PC-3 (cell line): ENCODE data around the gene TMEM63B. TPM values are rescaled to one million over a fixed set of nuclear protein-coding genes. Genes with fewer than 3 reads are reported as not detected.

Source experiments
- ATAC-seq: fragments of 200-7000 bp; cut with Tn5 transposase; 2 replicates; pipeline ENCODE4 v1.9.1; 2020; ENCODE audit warnings: mild to moderate bottlenecking, moderate library complexity
- BruUV-seq: library from RNA; stranded (reverse); fragments of 400-500 nt; replicated peaks from 2 replicates; lab custom pipeline; 2021; lab: Mats Ljungman, UMichigan
- CTCF ChIA-PET: fragments of 300-600 bp; sonication (Branson Sonifier 250); formaldehyde crosslinking; loops from one replicate; lab custom pipeline; 2022; ENCODE audit warnings: antibody characterized with exemption; lab: Charles Lee
- POLR2A ChIA-PET: fragments of 300-600 bp; sonication (Branson Sonifier 250); formaldehyde crosslinking; loops from one replicate; lab custom pipeline; 2022; ENCODE audit warnings: antibody characterized with exemption; ENCODE audit not compliant: unreplicated experiment; lab: Charles Lee
- DNase-seq: peaks from one replicate; pipeline ENCODE4 v3.0.0-alpha.2; 2015
- H2AFZ ChIP-seq: fragments of 300-600 bp; sonication (generic); 2 replicates; pipeline ENCODE4 v1.6.0; 2016; ENCODE audit warnings: antibody characterized with exemption, low read length
- H3F3A ChIP-seq: fragments of 300-600 bp; sonication (generic); one replicate; pipeline ENCODE4 v1.6.0; 2017; ENCODE audit warnings: antibody characterized with exemption, low read length, control low read depth, mild to moderate bottlenecking; ENCODE audit not compliant: unreplicated experiment
- H3K27ac ChIP-seq: fragments of 300-600 bp; sonication (generic); 2 replicates; pipeline ENCODE4 v1.5.1; 2016; ENCODE audit warnings: mild to moderate bottlenecking, low read length
- H3K27me3 ChIP-seq: fragments of 300-600 bp; sonication (generic); 2 replicates; pipeline ENCODE4 v1.6.1; 2016; ENCODE audit warnings: low read length, mixed read lengths
- H3K36me3 ChIP-seq: fragments of 300-600 bp; sonication (generic); 2 replicates; pipeline ENCODE4 v1.6.1; 2016; ENCODE audit warnings: low read depth, mixed run types, low read length, mixed read lengths
- H3K4me1 ChIP-seq: fragments of 300-600 bp; sonication (generic); 2 replicates; pipeline ENCODE4 v1.5.1; 2016; ENCODE audit warnings: low read length; ENCODE audit not compliant: insufficient read depth
- H3K4me2 ChIP-seq: fragments of 300-600 bp; sonication (generic); 2 replicates; pipeline ENCODE4 v1.6.0; 2016; ENCODE audit warnings: low read length
- H3K4me3 ChIP-seq: fragments of 300-600 bp; sonication (generic); 2 replicates; pipeline ENCODE4 v1.5.1; 2016; ENCODE audit warnings: mild to moderate bottlenecking, low read length, mixed read lengths
- H3K79me2 ChIP-seq: fragments of 300-600 bp; sonication (generic); 2 replicates; pipeline ENCODE4 v1.6.1; 2017; ENCODE audit warnings: low read length, mixed read lengths
- H3K9ac ChIP-seq: fragments of 300-600 bp; sonication (generic); 2 replicates; pipeline ENCODE4 v1.6.0; 2016; ENCODE audit warnings: mild to moderate bottlenecking, low read length
- H3K9me2 ChIP-seq: fragments of 300-600 bp; sonication (generic); replicated peaks from 2 replicates; pipeline ENCODE4 v1.6.1; 2016; ENCODE audit warnings: mixed run types, low read length, mixed read lengths
- H3K9me3 ChIP-seq: fragments of 300-600 bp; sonication (generic); 2 replicates; pipeline ENCODE4 v1.6.1; 2016; ENCODE audit warnings: low read length, mixed read lengths
- H4K20me1 ChIP-seq: fragments of 300-600 bp; sonication (generic); 2 replicates; pipeline ENCODE4 v1.6.1; 2016; ENCODE audit warnings: low read length, mixed read lengths
- CTCF ChIP-seq: fragments of 300-600 bp; sonication (generic); conservative IDR thresholded peaks from 2 replicates; pipeline ENCODE4 v1.5.1; 2017; ENCODE audit warnings: antibody characterized with exemption, low read depth, mild to moderate bottlenecking, low read length
- EZH2 ChIP-seq: fragments of 300-600 bp; sonication (generic); IDR thresholded peaks from one replicate; pipeline ENCODE4 v1.6.1; 2017; ENCODE audit warnings: antibody characterized with exemption, mild to moderate bottlenecking, low read length; ENCODE audit not compliant: unreplicated experiment
- EZH2phosphoT487 ChIP-seq: fragments of 300-600 bp; sonication (generic); IDR thresholded peaks from 2 replicates; pipeline ENCODE4 v1.6.1; 2018; ENCODE audit warnings: mild to moderate bottlenecking, antibody characterized with exemption, low read length, borderline replicate concordance
- intact Hi-C: fragments of 100-400 bp; cut with micrococcal nuclease; formaldehyde crosslinking; loops from 2 replicates; pipeline ENCODE4 v1.9.0; 2023
- total RNA-seq: library from RNA; depleted of rRNA; stranded (reverse); fragments of >200 nt; gene quantifications from 2 replicates; pipeline ENCODE4 v1.2.3, GENCODE V29; 2014

The TMEM63B gene
- total RNA-seq, 1 experiment from 2014 or later, result 23.6 TPM

DNA sequence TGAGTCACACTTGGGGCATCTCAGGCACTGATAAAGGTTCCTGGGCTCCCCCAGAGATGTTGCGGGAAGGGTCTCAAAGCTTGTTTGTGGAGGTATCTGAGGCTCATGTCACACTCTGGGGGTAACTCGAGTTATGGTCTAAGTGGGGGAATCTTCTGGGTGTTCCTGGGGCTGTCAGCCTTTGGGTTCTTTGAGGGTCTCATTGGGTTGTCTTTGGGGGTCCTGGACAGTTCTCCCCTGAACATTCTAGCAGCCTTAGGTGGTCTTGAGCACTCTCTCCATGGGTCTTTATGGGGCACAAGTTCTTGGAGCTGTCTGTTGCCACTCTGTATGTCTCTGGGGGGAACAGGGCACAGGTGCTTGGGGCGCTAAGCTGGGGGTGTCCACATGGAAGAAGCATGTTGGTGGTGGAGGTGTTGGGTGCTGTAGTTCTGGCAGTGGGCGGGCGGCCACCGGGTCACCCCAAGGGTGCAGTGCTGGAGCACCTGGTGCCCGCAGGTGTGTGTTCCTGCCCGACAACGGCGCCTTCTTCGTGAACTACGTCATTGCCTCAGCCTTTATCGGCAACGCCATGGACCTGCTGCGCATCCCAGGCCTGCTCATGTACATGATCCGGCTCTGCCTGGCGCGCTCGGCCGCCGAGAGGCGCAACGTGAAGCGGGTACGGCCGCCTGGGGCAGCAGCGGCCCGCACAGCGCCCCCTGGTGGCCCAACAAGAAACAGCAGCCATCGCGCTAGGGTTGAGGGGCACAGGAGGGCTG, 24.2 kb downstream of the TMEM63B start:
- H3K27me3 ChIP-seq, result no peaks in the 10 kb centered on the region
- no peaks in the 10 kb centered on the region for H3F3A ChIP-seq
- no peaks in the 10 kb centered on the region for H4K20me1 ChIP-seq
- no peaks in the 10 kb centered on the region for H3K79me2 ChIP-seq
- no peaks in the 10 kb centered on the region for H3K9me2 ChIP-seq
- no peak overlapping the region for H2AFZ ChIP-seq
- BruUV-seq, result no TSS peak
- H3K36me3 ChIP-seq, result peaks cover 7% of the 10 kb centered on the region
- intact Hi-C loops, result loop anchor here (1.0 kb wide), 2 partner anchors 51 to 55 kb away; no protein-coding TSS in a partner anchor
- H3K4me3 ChIP-seq, result no peak overlapping the region
- no peaks in the 10 kb centered on the region for H3K9me3 ChIP-seq
- POLR2A ChIA-PET, result no interaction called here
- ATAC-seq (peak; percentile 85), DNase-seq (peak; percentile 70)
- H3K4me1 ChIP-seq, result no peaks in the 10 kb centered on the region
- TF ChIP-seq EZH2phosphoT487 (no peak), CTCF (peak; percentile 98)
- H3K4me2 ChIP-seq, result no peak overlapping the region
- H3K9ac ChIP-seq, result no peak overlapping the region
- CTCF ChIA-PET, result interaction anchor here (0.6 kb wide), 1 partner anchor 55 kb away, joined by 3 read pairs; no protein-coding TSS in a partner anchor
- no peak overlapping the region for H3K27ac ChIP-seq

DNA sequence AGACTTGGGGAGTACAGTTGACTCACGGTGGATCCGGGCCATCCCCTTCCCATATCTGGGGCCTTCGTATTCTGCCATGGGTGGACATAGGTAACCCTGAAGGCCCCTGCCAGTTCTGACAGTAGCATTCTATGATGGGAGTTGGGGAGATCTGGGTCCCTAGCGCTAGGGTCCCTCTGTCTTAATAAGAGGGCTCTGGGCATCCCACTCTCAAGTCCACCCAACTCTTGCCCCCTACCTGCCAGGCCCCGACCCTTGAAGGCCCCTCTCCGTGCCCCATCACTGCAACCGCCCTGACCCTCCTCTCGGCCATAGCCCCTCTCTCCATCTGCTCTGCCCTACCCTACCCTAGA, 24.7 kb downstream of the TMEM63B start:
- Histone ChIP-seq H3K4me3 (no peak overlapping the region), H3F3A (no peaks in the 10 kb centered on the region), H4K20me1 (no peaks in the 10 kb centered on the region), H3K79me2 (no peaks in the 10 kb centered on the region), H3K9me3 (no peaks in the 10 kb centered on the region), H3K9me2 (no peaks in the 10 kb centered on the region), H3K27ac (no peak overlapping the region), H2AFZ (no peak overlapping the region), H3K4me1 (no peaks in the 10 kb centered on the region), H3K9ac (no peak overlapping the region), H3K36me3 (peaks cover 7% of the 10 kb centered on the region), H3K27me3 (no peaks in the 10 kb centered on the region), H3K4me2 (no peak overlapping the region)
- TF ChIP-seq EZH2 (no peak), EZH2phosphoT487 (no peak), CTCF (no peak; the same call in 1 of the 2 replicates)
- no TSS peak for BruUV-seq
- ChIA-PET POLR2A (no interaction called here), CTCF (no interaction called here)
- intact Hi-C loops, result no loop called here
- DNase-seq (no peak), ATAC-seq (no peak)

GRCh38 chr6:44152533-44152932, 25.2 kb downstream of the TMEM63B start:
- H3K27me3 ChIP-seq, result no peaks in the 10 kb centered on the region
- TF ChIP-seq CTCF (no peak), EZH2 (no peak), EZH2phosphoT487 (no peak)
- no peaks in the 10 kb centered on the region for H3K79me2 ChIP-seq
- DNase-seq (no peak), ATAC-seq (no peak)
- CTCF ChIA-PET, result no interaction called here
- POLR2A ChIA-PET, result no interaction called here
- peaks cover 7% of the 10 kb centered on the region for H3K36me3 ChIP-seq
- intact Hi-C loops, result no loop called here
- no TSS peak for BruUV-seq
- no peak overlapping the region for H3K27ac ChIP-seq
- no peaks in the 10 kb centered on the region for H3K9me3 ChIP-seq
- H3K4me3 ChIP-seq, result no peak overlapping the region
- no peaks in the 10 kb centered on the region for H3K4me1 ChIP-seq
- H3F3A ChIP-seq, result no peaks in the 10 kb centered on the region
- H3K4me2 ChIP-seq, result no peak overlapping the region
- no peak overlapping the region for H2AFZ ChIP-seq
- no peaks in the 10 kb centered on the region for H4K20me1 ChIP-seq
- no peak overlapping the region for H3K9ac ChIP-seq
- H3K9me2 ChIP-seq, result no peaks in the 10 kb centered on the region
